Measurements from ENCODE around the gene AIG1. TPM values are rescaled to one million over a fixed set of nuclear protein-coding genes. Genes with fewer than 3 reads are reported as not detected.

AIG1 gene
- 22.3 to 29.6 TPM (median 25.2 TPM) in 5 replicates for total RNA-seq (2022; extraction: Qiagen RNA extraction; ENCODE audit: low read depth)

DNA sequence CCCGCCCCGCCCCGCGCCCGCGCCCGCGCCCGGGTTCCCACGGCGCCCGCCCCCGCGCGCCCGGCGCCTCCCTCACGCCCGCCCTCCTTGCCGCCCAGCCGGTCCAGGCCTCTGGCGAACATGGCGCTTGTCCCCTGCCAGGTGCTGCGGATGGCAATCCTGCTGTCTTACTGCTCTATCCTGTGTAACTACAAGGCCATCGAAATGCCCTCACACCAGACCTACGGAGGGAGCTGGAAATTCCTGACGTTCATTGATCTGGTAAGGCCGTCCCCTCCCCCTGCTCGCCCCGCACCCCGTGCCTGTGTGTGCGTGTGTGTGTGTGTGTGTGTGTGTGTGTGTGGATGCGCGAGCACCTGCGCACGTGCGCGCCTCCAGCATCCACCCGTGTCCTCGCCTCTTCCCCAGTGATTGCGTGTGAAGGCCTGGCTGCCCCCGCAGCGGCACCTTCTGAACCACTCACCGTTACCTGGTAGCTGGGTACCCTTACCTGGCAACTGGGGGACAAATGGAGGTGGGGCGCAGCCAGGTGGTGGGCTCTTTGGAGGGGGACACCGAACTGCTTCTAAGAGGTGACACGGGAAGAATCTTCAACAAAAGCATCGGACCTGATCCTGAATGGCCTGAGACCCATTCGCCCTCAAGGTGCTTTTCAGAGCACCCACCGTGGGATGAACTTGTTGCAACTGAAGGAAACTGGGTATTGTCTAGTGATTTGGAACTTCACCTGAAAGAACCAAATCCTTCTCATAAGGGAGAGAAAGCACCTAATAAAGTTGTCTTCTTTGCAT lies at the start of gene AIG1:
AIG1 (plus strand) TSS at position 84 of the 791 bp plus-strand sequence; CDS start at position 121, 37 bp downstream.

Other genes with a start within 250 kb of the AIG1 start
- 2.5 to 4.0 TPM (median 3.4 TPM) in 5 replicates for gene HIVEP2, start 115.7 kb upstream of the AIG1 start, total RNA-seq (2022; extraction: Qiagen RNA extraction; ENCODE audit: low read depth)